Amniotic epithelial cell (primary cell): Measurements from ENCODE around the gene MAGI2.
A peak's percentile ranks its signal among the peaks of the same experiment; 100 is the strongest.
"Not testable (repeated sequence)": the region's sequence is repeated elsewhere in the genome, so short reads cannot be mapped to it uniquely, and the experiment has no call there.

Experiments used
- DNase-seq: peaks from one replicate; pipeline ENCODE4 v3.0.0-alpha.2; 2010; ENCODE audit warnings: low read depth

The MAGI2 gene

GRCh38 chr7:78350926-78351325, 1102.5 kb downstream of the MAGI2 start:
- no peak for DNase-seq

GRCh38 chr7:78350391-78350790, 1103.1 kb downstream of the MAGI2 start:
- peak; percentile 3 for DNase-seq

- no peak for DNase-seq
Observed at GRCh38 chr7:78346827-78347226, 1106.6 kb downstream of the MAGI2 start.

GRCh38 chr7:78345979-78346378, 1107.5 kb downstream of the MAGI2 start:
- no peak for DNase-seq

- no peak for DNase-seq
Observed at GRCh38 chr7:78345293-78345911, 1108.1 kb downstream of the MAGI2 start.

- DNase-seq: no peak
Observed at GRCh38 chr7:78334426-78334825, 1119.0 kb downstream of the MAGI2 start.

GRCh38 chr7:78333530-78334425, 1119.7 kb downstream of the MAGI2 start:
- DNase-seq: no peak

GRCh38 chr7:78329001-78329655, 1124.3 kb downstream of the MAGI2 start:
- no peak for DNase-seq

- DNase-seq: no peak
Observed at GRCh38 chr7:78327718-78328117, 1125.7 kb downstream of the MAGI2 start.

GRCh38 chr7:78326876-78327275, 1126.6 kb downstream of the MAGI2 start:
- DNase-seq: peak; percentile 23

GRCh38 chr7:78326189-78326588, 1127.3 kb downstream of the MAGI2 start:
- DNase-seq: peak; percentile 88

GRCh38 chr7:78323118-78323517, 1130.3 kb downstream of the MAGI2 start:
- no peak for DNase-seq

- DNase-seq: not testable (repeated sequence)
Observed at GRCh38 chr7:78322231-78322630, 1131.2 kb downstream of the MAGI2 start.

- DNase-seq: no peak
Observed at GRCh38 chr7:78317371-78317770, 1136.1 kb downstream of the MAGI2 start.

- no peak for DNase-seq
Observed at GRCh38 chr7:78316110-78316509, 1137.4 kb downstream of the MAGI2 start.

- DNase-seq: no peak
Observed at GRCh38 chr7:78315119-78315518, 1138.3 kb downstream of the MAGI2 start.

- DNase-seq: peak; percentile 10
Observed at GRCh38 chr7:78311181-78311580, 1142.3 kb downstream of the MAGI2 start.

- DNase-seq: no peak
Observed at GRCh38 chr7:78307892-78308291, 1145.6 kb downstream of the MAGI2 start.

- no peak for DNase-seq
Observed at GRCh38 chr7:78306634-78307033, 1146.8 kb downstream of the MAGI2 start.

GRCh38 chr7:78301407-78301806, 1152.1 kb downstream of the MAGI2 start:
- peak; percentile 59 for DNase-seq

GRCh38 chr7:78299088-78299487, 1154.4 kb downstream of the MAGI2 start:
- DNase-seq: no peak

- no peak for DNase-seq
Observed at GRCh38 chr7:78296644-78297371, 1156.7 kb downstream of the MAGI2 start.
